ENCODE measurements around the gene PPP2R5E.

DNA sequence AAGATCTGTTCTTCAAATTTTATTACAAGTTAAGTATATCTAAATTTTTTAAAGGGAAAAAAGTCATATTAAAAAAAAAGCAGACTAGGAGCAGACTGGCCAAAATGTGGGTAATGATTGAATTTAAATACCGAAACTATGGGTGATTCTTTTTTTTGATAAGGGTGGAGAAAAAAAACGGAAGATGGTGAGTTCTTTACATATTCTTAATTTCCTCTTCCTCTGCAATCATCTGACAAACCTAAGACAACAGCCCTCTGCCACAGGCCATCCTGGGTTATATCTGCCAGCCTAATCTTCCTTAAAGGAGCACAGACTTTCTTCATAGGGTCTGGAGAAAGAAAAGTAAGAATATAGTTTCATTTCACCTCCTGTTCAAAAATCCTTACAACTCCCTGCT, 108.0 kb downstream of the PPP2R5E start:
- TF ChIP-seq, protein P1, sequence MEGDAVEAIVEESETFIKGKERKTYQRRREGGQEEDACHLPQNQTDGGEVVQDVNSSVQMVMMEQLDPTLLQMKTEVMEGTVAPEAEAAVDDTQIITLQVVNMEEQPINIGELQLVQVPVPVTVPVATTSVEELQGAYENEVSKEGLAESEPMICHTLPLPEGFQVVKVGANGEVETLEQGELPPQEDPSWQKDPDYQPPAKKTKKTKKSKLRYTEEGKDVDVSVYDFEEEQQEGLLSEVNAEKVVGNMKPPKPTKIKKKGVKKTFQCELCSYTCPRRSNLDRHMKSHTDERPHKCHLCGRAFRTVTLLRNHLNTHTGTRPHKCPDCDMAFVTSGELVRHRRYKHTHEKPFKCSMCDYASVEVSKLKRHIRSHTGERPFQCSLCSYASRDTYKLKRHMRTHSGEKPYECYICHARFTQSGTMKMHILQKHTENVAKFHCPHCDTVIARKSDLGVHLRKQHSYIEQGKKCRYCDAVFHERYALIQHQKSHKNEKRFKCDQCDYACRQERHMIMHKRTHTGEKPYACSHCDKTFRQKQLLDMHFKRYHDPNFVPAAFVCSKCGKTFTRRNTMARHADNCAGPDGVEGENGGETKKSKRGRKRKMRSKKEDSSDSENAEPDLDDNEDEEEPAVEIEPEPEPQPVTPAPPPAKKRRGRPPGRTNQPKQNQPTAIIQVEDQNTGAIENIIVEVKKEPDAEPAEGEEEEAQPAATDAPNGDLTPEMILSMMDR (IDR thresholded peaks at IDR 0.05), result no peak
- TF ChIP-seq EP300 (IDR thresholded peaks at IDR 0.05), result no peak
- no peak for TF ChIP-seq POLR2AphosphoS5 (IDR thresholded peaks at IDR 0.05)
- TF ChIP-seq POLR2A (IDR thresholded peaks at IDR 0.05), result no peak
